Retinal pigment epithelial cell (primary cell): ENCODE results near the gene MITD1.
A peak's percentile ranks its signal among the peaks of the same experiment; 100 is the strongest.

Experiments used
- DNase-seq: peaks from one replicate; pipeline ENCODE4 v3.0.0-alpha.2; 2010; ENCODE audit warnings: low read depth
- H3K4me3 ChIP-seq: 2 replicates; pipeline ENCODE4 v1.5.1; 2011; ENCODE audit warnings: mild to moderate bottlenecking, low read length, control low read depth, moderate library complexity
- TF ChIP-seq, protein P1 (sequence below): conservative IDR thresholded peaks from 2 replicates; pipeline ENCODE4 v1.5.1; 2011; ENCODE audit warnings: low read depth, low read length, control low read depth, inconsistent platforms

Gene MITD1

GRCh38 chr2:99180755-99181623 is at the start of gene MITD1, which contains the start of gene MRPL30:
Gene MITD1, minus strand, starts transcription at chr2:99181058. Its CDS starts 77 bp downstream, at chr2:99180981.
Gene MRPL30, plus strand, starts transcription at chr2:99181184. Its CDS starts 5,020 bp downstream, at chr2:99186204.
- peak; percentile 89 for DNase-seq
- H3K4me3 ChIP-seq = peak within 1 kb of the TSS; percentile 93
- TF ChIP-seq, protein P1, sequence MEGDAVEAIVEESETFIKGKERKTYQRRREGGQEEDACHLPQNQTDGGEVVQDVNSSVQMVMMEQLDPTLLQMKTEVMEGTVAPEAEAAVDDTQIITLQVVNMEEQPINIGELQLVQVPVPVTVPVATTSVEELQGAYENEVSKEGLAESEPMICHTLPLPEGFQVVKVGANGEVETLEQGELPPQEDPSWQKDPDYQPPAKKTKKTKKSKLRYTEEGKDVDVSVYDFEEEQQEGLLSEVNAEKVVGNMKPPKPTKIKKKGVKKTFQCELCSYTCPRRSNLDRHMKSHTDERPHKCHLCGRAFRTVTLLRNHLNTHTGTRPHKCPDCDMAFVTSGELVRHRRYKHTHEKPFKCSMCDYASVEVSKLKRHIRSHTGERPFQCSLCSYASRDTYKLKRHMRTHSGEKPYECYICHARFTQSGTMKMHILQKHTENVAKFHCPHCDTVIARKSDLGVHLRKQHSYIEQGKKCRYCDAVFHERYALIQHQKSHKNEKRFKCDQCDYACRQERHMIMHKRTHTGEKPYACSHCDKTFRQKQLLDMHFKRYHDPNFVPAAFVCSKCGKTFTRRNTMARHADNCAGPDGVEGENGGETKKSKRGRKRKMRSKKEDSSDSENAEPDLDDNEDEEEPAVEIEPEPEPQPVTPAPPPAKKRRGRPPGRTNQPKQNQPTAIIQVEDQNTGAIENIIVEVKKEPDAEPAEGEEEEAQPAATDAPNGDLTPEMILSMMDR = no peak

DNA sequence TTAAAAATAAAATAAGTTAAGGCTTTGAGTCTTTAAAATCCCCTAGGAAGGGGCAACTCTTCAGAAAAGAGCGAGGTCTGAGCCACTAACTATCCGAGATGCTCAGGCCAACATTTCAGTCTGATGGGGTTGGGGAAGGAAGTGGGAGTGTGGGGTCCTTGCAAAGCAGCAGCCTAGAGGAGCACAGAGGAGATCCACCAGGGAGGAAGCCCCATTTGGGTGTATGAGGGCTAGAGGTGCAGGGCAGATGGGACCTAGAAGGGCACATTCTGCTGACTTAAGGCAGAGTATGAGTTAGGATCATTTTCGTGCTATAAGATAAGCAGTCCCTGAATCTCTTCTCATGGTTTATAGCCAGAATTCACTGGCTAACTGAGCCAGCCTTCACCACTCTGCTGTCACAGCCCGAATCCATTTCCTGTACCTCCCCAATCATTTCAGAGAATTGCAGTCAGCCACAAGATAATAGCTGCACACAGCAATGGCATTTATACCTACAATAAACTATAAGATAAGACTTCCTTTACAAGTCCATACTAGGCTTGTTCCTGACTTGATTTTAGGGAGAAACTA is 37.2 kb upstream of the MITD1 start:
- no peak overlapping the region for H3K4me3 ChIP-seq
- TF ChIP-seq, protein P1 = no peak
- DNase-seq = no peak

DNA sequence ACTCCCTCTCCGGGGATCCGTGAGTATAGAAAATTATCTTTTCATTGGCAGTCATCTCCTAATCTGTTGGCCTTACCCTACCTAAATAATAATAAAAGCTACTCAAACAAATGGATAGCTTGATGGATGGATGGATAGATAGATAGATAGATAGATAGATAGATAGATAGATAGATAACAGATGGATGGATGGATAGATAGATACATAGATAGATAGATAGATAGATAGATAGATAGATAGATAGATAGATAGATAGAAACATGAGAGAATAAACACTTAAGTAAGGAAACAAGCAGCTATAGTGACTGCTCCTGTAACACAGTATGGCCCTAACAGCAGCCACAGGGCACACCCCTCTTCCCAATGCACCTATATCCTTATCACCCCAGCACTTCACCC is 35.2 kb upstream of the MITD1 start:
- no peak for DNase-seq
- no peak overlapping the region for H3K4me3 ChIP-seq
- TF ChIP-seq, protein P1 = no peak

DNA sequence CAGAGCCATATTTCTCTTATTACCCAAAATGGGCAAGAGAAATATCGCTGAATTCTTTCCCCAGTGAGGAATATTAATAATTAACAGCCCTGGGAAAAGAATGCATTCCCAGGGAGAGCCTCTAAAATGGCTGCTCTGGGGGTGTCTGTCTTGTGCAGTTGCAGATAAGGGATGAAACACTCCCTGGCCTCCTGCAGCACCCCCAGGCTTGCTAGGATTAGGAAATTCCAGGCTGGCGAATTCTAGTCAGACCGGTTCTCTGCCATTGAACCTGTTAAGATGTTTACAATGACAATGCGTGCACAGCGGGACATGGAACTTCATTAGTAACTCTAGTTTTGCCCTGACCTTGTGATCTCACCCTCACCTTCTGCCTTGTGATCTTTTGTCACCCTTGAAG is 24.6 kb upstream of the MITD1 start:
- H3K4me3 ChIP-seq = no peak overlapping the region
- no peak for DNase-seq
- TF ChIP-seq, protein P1 = no peak

GRCh38 chr2:99201959-99202678 is 21.3 kb upstream of the MITD1 start:
- DNase-seq = no peak
- TF ChIP-seq, protein P1 = peak; percentile 21
- no peak overlapping the region for H3K4me3 ChIP-seq

GRCh38 chr2:99200076-99200800 is 19.4 kb upstream of the MITD1 start:
- TF ChIP-seq, protein P1 = no peak
- no peak for DNase-seq
- H3K4me3 ChIP-seq = no peak overlapping the region
